ENCODE data around the gene PHACTR1.

The PHACTR1 gene

DNA sequence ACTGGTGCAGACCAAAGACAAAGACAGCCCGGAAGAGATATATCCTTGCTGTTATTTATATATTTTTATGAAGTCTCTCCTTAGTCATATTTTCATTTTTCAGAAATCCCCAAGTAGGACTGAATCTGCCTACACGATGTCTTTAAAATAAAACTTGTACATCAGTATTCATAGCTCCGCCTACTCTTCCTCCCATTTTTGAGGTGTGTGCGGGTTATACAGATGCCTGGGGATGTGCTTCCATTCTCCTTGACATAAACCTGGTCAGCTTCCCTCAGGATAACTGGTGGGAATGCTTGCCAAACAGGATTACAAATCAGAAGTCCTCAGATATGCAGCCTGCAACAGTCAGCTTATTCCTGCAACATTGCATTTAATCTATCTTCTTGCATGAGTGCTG is 264.2 kb downstream of the PHACTR1 start:
- no peak for DNase-seq (ENCODE audit: low read depth in 1 of 2, low spot score in 1 of 2)

DNA sequence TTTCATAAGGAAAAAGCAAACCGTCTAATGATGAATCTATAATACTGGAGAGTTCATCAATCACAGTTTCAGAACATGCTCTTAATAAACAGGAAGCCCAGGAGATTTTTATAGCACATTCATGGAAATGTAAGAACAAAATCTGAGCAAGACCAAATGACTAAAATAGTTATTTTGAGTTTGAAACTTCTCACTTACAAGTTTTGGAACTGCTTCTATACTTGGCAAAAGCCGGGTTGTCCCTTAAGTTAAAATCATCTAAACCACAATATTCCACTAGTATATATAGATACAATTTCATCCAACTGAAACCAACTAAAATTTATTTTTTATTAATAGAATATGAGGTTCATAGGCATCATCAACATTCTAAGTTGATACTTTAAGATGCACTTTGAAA is 268.2 kb downstream of the PHACTR1 start:
- no peak for DNase-seq (ENCODE audit: low read depth in 1 of 2, low spot score in 1 of 2)

DNA sequence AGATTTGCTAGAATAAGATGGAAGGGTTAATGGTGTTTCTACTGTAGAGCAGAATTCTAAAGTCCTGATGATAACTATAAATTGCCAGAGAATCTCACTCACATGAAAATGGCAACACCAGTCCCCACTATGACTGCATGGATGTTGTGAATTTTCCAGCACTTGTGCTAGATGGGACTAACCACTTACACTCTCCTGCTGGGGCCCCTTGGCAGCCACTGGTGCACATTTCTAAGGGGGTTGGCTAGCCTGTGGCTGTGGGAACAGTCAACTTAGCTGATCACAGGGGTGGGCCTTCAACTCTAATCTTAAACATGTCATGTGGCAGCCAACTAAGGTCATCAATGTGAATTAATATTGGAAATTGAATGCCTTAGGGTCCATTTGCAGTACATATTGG is 271.2 kb downstream of the PHACTR1 start:
- no peak for DNase-seq (ENCODE audit: low read depth in 1 of 2, low spot score in 1 of 2)

DNA sequence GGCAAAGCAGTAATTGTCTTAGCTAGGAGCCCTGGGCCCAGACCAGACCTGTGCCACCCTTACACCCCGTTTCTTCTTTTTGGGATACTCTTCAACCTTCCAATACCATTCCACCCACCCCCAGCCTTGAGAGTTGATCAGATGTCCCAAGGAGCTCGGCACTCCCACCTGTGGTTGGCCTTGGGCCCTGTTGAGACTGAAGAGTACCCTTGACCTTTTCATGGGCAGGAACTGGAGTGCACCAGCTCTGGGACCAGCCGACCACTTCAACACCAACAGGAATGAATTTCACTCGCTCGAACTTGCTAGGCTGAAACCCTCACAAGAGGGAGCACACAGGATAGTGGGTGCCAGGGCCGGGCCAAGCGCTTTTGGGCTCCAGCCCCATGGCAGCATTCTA is 273.6 kb downstream of the PHACTR1 start:
- DNase-seq (ENCODE audit: low read depth in 1 of 2, low spot score in 1 of 2), result no peak

DNA sequence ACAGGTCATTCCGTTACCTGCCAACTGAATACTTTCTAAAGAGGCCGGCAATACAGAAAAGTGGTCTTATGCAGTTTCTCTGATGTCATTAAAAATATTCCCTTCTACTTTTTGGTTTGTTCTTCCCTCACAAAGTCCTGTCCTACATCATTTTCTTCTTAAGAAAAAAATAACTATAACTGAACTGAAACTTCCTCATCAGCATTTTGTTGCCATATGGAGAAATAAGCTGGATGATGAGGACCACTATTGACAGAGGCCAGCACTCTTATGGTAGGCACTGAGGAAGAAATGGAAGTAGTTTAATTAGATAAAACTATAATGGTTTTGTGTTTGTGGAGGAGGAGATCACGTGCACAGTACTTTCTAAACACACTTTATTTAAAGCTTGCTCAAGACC is 274.9 kb downstream of the PHACTR1 start:
- DNase-seq (ENCODE audit: low read depth in 1 of 2, low spot score in 1 of 2), result no peak

DNA sequence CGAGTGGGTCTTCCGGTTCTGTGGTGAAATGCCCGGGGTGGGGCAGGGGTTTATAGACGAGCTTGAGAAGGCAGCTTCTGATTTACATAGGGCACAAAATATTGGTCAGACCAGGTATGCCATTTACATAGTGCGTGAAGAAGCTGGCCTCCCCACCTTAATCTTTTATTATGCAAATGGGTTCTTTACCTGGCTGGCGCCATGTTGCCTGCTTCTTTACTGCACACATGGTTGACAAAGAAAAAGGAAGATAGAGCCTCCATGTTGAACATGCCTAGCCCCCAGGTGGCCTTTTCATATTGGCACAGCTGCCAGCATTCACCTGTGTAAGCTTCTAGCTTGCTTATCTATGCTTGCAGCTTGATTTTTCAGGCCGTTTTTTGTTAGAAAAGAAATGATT is 276.2 kb downstream of the PHACTR1 start:
- DNase-seq (ENCODE audit: low read depth in 1 of 2, low spot score in 1 of 2), result no peak

DNA sequence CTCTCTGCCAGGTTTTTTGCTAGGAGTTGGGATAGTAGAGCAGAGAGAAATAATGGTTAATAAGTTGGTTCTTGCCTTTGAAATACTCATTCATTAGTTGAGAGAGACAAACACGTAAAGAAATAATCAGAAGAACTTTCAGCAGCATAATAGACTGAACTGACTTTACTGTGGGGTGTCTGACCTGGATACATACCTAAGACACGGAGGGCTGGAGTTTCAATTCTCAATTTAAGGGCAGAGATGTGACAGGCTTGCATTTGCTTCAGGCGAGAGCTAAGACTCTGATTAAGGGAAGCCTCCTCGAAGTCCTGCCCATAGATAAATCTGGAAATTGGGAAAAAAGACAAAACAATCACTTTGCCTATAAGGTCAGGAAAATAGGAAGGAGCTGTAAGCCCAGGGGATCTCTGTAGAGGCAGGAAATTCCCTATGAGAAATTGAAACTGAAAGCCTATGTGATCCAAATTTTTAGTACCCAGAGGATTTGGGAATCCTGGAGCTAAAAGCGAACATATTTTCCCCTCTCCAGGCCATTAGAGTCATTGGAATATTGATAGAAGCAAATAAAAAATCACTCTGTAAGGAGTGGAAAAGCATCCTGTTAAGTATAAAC is 276.8 kb downstream of the PHACTR1 start:
- DNase-seq (ENCODE audit: low read depth in 1 of 2, low spot score in 1 of 2), result no peak

DNA sequence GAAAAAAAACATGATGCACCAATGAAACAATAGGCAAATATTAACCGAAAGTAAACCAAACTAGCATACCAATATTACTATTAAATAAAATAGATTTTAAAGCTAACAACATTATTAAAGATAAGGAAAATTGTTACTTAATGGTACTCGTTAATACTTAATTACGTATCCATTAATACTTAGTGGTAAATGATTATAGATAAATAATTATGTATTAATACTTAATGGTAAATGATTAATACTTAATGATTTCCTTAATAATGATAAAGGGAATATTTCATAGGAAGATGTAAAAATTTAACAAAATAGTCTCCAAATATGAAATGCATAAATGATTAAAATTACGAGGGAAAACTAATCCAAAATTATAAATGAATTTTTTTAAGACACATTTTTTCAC is 278.9 kb downstream of the PHACTR1 start:
- DNase-seq (ENCODE audit: low read depth in 1 of 2, low spot score in 1 of 2), result no peak

DNA sequence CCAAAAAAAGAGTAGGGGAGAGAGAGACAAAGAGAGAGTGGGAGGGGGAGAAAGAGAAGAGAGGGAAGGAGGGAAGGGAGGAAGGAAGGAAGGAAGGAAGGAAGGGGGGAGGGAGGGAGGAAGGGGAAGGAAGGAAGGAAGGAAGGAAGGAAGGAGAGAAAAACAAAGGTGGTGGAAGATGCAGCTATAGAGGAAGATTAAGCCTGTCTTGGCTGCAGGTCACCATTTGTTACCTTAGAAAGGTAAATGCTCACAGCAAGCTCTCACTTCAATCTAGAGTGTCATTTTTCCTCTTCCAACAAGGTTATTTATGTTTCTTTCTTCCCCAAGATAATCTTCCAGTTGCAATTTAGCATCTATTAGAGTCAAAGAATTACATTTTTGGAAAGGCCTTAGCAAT is 284.0 kb downstream of the PHACTR1 start:
- DNase-seq (ENCODE audit: low read depth in 1 of 2, low spot score in 1 of 2), result no peak

DNA sequence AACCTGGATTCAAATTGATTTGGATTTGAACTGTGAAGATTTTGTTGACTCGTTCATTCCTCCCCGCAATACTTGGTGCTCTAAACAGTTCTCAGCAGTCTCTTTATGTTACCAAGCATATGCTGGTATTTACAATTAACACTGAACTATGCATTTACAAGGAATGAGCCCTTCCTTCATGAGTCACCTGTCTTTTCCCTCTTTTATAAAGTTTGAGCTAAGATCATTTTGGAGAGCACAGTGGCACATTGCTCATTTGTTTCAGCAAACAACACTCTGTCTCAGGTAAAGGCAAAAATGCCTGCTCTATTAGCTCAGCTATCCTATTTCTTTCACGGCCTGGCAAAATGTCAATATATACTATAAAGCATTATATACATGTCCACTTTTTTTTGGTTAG is 285.4 kb downstream of the PHACTR1 start:
- no peak for DNase-seq (ENCODE audit: low read depth in 1 of 2, low spot score in 1 of 2)

DNA sequence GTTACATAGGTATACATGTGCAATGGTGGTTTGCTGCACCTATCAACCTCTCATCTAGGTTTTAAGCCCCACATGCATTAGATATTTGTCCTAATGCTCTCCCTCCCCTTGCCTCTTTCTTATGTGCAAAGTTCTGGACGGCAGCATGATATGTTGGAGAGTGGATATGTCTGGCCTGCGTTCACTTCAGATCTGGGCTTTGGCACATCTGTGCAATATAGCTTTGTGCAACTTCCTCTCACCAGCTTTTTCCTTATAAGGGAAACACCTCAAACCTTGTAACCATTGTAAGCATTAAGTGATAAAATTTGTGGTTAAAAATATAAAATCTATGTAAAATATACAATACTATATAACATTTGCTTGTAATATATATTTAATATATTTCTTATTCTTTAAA is 288.0 kb downstream of the PHACTR1 start:
- DNase-seq (ENCODE audit: low read depth in 1 of 2, low spot score in 1 of 2), result no peak

DNA sequence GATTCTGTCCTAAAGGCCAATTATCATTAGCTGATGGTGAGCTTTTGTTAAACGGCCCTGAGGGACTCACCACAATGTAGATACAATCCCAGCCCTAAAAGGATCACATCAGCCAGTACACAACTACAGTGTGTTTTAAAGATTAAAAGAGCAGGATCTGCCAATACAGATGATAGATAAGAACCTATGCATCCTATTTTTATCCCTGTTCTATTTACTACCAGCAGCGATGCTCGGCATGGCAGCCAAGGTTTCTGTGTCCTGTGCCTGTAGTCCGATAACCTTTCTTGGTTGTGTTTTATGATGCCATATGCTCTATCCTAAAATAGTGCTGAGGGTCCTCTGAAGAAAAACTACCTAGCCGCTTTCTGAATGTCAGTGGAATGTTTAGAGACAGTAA is 289.4 kb downstream of the PHACTR1 start:
- DNase-seq (ENCODE audit: low read depth in 1 of 2, low spot score in 1 of 2), result no peak

DNA sequence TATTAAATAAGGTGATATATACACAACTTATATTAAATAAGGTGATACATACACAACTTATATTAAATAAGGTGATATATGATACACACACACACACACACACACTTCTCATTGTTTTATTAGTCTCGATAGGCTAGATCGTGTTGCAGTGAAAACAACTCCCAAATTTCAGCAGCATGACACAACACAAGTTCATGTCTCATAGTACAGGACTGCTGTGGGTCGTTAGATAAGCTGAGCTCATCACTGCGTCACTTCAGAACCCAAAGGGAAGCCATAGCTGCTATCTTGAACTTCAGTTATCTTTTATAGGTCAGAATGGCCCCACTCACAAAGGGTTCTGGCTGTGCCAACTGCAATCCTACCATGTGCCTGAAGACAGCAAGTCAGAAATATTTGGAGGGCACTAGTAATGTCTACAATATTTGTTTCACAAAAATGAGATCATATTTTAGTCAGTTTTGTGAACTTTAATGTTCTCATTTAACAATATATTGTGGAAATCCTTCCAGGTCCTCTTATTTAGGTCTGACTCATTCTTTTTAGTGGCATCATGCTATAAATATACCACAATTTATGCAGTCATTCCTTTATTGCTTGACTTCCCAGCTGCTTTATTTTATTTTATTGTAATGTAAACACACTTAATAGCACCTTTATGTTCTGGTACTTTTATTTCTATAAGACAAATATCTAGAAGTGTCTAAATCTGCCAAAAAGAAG is 290.2 kb downstream of the PHACTR1 start:
- no peak for DNase-seq (ENCODE audit: low read depth in 1 of 2, low spot score in 1 of 2)

DNA sequence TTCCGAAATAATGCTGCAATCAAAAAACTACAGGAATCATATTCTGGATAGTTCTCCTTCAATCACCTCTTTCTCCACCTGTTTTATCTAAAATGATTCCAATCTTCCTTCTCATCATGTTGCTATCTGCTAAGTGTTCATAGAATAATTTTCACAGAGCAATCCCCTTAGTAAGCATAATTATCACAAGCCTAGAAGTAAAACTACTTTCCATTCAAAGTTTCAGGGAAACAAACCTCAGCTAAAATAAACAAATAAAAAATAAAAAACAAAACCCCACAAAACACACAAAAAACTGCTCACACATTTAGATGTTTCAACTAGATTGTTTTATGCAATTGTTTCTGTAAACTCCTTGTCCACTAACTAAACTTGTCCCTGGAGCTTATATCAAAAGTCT is 291.2 kb downstream of the PHACTR1 start:
- no peak for DNase-seq (ENCODE audit: low read depth in 1 of 2, low spot score in 1 of 2)

DNA sequence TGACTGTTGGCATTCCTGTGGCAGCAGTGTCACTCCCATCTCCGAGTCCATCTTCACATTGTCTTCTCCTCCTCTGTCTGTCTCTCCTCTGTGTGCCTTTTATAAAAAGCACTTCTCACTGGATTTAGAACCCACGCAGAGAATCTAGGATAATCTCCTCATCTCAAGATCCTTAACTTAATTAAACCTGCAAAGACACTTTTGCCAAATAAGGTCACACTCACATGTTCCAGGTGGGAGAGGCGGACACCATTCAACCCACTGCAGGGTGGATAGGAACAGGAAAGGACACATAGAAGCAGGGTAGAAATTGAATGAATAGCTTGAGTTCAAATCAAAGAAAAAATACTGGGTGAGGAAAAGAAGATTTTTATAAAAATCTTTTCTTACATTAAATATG is 292.5 kb downstream of the PHACTR1 start:
- no peak for DNase-seq (ENCODE audit: low read depth in 1 of 2, low spot score in 1 of 2)

DNA sequence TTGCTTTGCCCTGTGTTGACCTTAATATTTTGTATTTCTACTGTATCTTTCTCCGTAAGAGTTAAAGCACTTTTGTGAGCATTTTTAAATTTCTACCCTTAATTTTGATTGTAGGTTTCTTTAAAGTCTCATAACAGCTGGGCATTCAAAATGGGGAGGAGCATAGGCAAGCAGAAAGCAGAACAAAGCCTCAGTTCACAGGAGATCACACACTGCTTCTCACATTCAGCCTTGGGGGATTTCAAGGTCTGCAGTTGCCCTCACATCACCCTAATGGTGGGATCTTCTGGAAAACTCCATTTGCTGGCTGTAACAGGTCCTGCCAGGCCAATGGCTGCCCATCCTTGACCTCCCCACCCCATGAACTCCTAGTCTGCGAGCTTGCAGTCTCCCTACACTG is 292.9 kb downstream of the PHACTR1 start:
- no peak for DNase-seq (ENCODE audit: low read depth in 1 of 2, low spot score in 1 of 2)

DNA sequence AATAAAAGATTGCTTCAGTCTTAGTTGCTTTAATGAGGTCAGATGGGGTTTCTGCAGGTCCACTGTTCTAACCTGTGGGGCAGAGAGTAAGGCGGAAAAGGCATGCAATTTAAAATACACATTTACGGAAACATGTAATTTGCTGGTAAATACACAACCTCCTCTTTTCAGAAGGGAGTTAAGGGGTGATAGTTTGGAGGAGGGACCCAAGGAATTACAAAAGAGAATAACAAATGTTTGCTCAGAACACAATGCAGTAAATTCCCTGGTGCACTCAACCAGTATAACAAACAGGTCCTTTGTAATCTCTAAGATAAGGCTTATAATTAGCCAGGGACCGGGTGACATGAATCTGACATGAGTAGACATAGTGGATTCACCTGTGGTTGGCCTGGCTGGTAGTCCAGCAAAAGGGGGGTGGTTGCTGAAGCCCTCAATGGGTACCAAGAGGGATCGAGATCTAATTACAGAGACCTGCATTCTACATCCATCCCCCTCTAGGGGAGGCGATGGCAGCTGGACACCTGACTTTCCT is 295.1 kb downstream of the PHACTR1 start:
- DNase-seq (ENCODE audit: low read depth in 1 of 2, low spot score in 1 of 2), result no peak

DNA sequence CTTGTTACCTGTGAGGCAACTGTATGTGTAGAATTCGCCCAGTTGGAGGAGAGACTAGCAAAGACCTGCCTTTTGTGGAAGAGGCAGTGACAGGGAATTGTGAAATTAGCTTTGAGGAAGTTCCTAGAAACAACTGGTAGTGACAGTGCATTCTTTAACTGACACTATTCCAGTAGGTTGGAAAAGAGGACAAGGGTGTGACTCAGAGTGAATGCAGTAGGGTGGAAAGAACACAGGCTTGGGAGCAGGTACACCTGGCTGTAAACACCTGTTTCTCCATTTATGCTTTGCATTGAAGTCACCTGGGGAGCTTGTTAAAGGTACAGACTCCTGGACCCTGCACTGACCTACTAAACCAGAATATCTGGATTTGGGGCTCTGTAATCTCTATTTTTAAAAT is 295.7 kb downstream of the PHACTR1 start:
- DNase-seq (ENCODE audit: low read depth in 1 of 2, low spot score in 1 of 2), result no peak

DNA sequence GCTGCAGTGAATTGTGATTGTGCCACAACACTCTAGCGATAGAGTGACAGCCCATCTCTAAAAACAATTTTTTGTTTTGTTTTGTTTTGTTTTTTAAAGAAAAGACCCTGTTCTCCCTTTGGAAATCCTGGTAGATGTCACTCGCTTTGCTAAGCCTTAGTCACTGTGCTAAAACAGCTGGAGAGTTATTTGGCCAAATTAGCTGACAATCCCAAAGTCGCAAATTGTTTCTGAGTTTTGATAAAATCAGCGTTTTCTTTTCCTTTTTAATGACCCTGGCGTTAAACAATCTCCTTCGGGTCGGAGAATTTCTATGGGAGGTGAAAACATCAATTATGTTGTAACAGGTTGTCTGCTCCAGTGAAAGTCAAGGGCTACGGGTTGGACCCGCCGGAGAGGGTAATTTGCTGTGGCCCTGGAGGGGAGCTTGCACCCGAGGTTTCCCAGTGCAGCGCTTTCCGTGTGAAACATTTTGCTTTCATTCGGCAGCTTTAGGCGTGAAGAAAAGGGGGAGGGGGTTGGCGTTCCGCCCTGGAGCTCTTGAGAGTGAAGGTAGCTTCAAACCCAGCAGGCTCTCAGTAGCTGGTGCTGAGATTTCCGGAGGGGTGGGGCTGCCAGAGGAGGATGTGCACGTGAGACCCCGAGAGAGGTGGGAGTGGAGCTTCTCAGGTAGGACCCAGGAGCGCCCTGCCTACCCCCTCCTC is 296.6 kb downstream of the PHACTR1 start:
- no peak for DNase-seq (ENCODE audit: low read depth in 1 of 2, low spot score in 1 of 2)

DNA sequence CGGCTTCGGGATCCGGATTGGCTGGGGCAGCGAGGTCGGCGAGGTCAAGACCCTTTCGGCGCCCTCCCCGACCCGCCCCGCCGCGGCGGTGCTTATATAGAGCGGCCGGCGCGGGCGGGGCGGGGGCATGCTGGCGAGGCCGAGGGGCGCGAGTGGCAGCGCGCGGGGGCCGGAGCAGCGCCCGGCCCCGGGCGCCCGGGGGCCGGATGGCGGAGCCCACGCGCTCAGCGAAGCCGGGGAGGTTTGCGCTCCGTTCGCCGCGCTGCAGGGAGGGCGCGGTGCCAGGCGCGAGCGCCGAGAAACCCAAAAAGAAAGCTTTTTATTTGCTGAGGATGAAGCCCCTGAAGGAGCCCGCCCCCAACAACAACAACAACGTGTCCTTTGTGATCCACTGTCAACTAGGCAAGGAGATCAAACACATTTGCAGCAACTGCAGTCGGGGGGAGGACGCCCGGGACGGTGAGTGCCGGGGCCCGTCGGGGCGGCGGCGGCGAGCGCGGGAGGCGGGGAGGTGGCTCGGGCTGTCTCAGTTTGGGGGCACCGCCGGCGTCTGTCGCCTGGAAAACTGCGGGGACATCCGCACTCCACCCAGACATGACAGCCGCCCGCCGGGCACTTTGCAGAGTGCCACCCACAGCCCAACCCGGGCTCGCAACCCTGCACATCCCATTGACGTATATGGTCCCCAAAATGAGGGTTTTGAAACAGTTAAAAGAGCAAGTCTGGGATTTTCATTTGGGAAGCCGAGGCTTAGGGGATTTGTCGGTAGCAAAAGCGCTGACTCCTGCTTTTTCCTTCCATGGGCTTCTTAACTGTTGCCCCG is 297.3 kb downstream of the PHACTR1 start:
- DNase-seq (ENCODE audit: low read depth in 1 of 2, low spot score in 1 of 2), result no peak
